Lung (tissue), 12 donors: ENCODE results near the gene GPR176. TPM values are rescaled to one million over a fixed set of nuclear protein-coding genes. Genes with fewer than 3 reads are reported as not detected.

Source experiments
- ATAC-seq: fragments of 200-7000 bp; cut with Tn5 transposase; one replicate; pipeline ENCODE4 v1.9.1; 2020; ENCODE audit warnings: moderate number of reproducible peaks; ENCODE audit not compliant: insufficient read depth, low FRiP score
- DNase-seq, 3 donors: peaks; one replicate each; pipeline ENCODE4 v3.0.0-alpha.2; 2013 to 2017
- H3K27ac ChIP-seq, 2 donors: one replicate each; pipeline ENCODE4 v1.5.1; 2013; ENCODE audit warnings: mild to moderate bottlenecking in 2 of 2, moderate library complexity in 2 of 2, control low read depth in 1 of 2, inconsistent platforms in 1 of 2, low read depth in 1 of 2, low read length in 1 of 2
- H3K27me3 ChIP-seq, 3 donors: one replicate each; pipeline ENCODE4 v1.5.1; 2013; ENCODE audit warnings: low read length in 2 of 3; ENCODE audit not compliant: control insufficient read depth in 3 of 3, insufficient read depth in 3 of 3
- H3K36me3 ChIP-seq, 4 donors: one replicate each; pipeline ENCODE4 v1.5.1; 2013; ENCODE audit warnings: low read length in 4 of 4, mild to moderate bottlenecking in 1 of 4, moderate library complexity in 1 of 4; ENCODE audit not compliant: control insufficient read depth in 4 of 4, insufficient read depth in 4 of 4
- H3K4me1 ChIP-seq, 5 donors: one replicate each; pipeline ENCODE4 v1.5.1; 2013; ENCODE audit warnings: low read length in 5 of 5, mild to moderate bottlenecking in 2 of 5, moderate library complexity in 1 of 5; ENCODE audit not compliant: control insufficient read depth in 5 of 5, insufficient read depth in 5 of 5
- H3K4me3 ChIP-seq: one replicate; pipeline ENCODE4 v1.5.1; 2013; ENCODE audit warnings: mild to moderate bottlenecking, control low read depth, moderate library complexity
- H3K9ac ChIP-seq, 2 donors: one replicate each; pipeline ENCODE4 v1.5.1; 2013; ENCODE audit warnings: low read length in 2 of 2, control low read depth in 1 of 2; ENCODE audit not compliant: insufficient read depth in 1 of 2
- H3K9me3 ChIP-seq, 4 donors: one replicate each; pipeline ENCODE4 v1.5.1; 2013; ENCODE audit warnings: low read length in 3 of 4, mild to moderate bottlenecking in 1 of 4, moderate library complexity in 1 of 4; ENCODE audit not compliant: control insufficient read depth in 4 of 4, insufficient read depth in 3 of 4
- CTCF ChIP-seq: IDR thresholded peaks from 2 replicates; pipeline ENCODE4 v1.5.1; 2012; ENCODE audit warnings: mild to moderate bottlenecking; ENCODE audit errors: control extremely low read depth, extremely low read depth
- WGBS, 2 donors: extraction: QIAGEN DNeasy Blood & Tissue Kit; methylation state at CpG; one replicate each; pipeline ENCODE4 v1.1.7; 2013; 5-methylcytosine and 5-hydroxymethylcytosine counted together
- polyA plus RNA-seq, 2 donors: library from polyadenylated mRNA; stranded (reverse); fragments of 200-250 nt; gene quantifications; one replicate each; pipeline ENCODE4 v1.2.1, GENCODE V29; 2013
- total RNA-seq, 2 donors: library from RNA; depleted of rRNA in 1 of 2; stranded (reverse); fragments of >200 nt in 1 of 2; gene quantifications; one replicate each; pipeline ENCODE4 v1.2.1, GENCODE V29; 2014 to 2021
- donor health status: control.
- donor health status: control.
- donor health status: Bipolar disorder and iron deficiency.
- donor health status: healthy.
- donor health status: DM: yes; HTN: yes; CAD: no.

Gene GPR176
- total and polyA plus RNA-seq, 4 donors, result 1.7 to 9.0 (median 6.6) TPM

- no peaks in the 10 kb centered on the region for H3K9me3 ChIP-seq
- no peak overlapping the region for H3K9ac ChIP-seq
- H3K27ac ChIP-seq, result no peak overlapping the region
- no peak overlapping the region for H3K4me3 ChIP-seq
- H3K4me1 ChIP-seq, result peaks cover 0 to 19% (median 7%) of the 10 kb centered on the region in 5 donors
- TF ChIP-seq CTCF, result no peak
- no peaks in the 10 kb centered on the region for H3K27me3 ChIP-seq
- WGBS, 2 donors, result 66 to 76% methylated on average over 10 of the region's 10 CpGs
- ATAC-seq (no peak), DNase-seq (no peak)
- H3K36me3 ChIP-seq, result no peaks in the 10 kb centered on the region
Measured at GRCh38 chr15:39785139-39785538, 134.9 kb downstream of the GPR176 start.

GRCh38 chr15:39784638-39785037 lies 135.4 kb downstream of the GPR176 start:
- Histone ChIP-seq H3K27ac (no peak overlapping the region), H3K4me1 (peaks cover 0 to 14% (median 7%) of the 10 kb centered on the region in 5 donors), H3K27me3 (no peaks in the 10 kb centered on the region), H3K9ac (no peak overlapping the region), H3K4me3 (no peak overlapping the region), H3K36me3 (no peaks in the 10 kb centered on the region), H3K9me3 (no peaks in the 10 kb centered on the region)
- ATAC-seq (no peak), DNase-seq (no peak)
- WGBS, 2 donors, result 80 to 94% methylated on average over 2 of the region's 2 CpGs
- TF ChIP-seq CTCF, result no peak

DNA sequence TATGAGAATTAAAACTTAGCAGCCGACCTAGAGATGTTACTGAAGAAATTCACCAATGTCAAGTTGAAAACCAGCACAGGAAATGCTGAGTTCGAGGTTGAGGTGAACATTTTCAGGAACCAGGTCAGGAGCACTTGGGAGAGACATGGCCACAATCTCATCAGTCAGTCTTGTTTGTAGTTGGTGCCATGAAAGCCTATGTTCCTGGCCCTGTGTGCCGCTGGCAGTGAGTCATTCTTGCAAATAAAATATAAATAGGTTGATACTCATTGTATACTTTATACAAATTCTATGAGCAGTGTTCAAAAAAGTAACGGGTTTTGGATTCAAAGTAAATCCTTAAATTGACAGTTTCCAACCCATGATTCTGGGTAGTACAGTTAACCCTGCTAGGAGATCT lies 135.9 kb downstream of the GPR176 start:
- WGBS, 2 donors, result 45 to 46% methylated on average over 4 of the region's 4 CpGs
- H3K4me3 ChIP-seq, result no peak overlapping the region

More for the DNA sequence above, 135.9 kb downstream of the GPR176 start:
- TF ChIP-seq CTCF, result no peak
- Histone ChIP-seq H3K4me1 (peaks cover 0 to 11% (median 7%) of the 10 kb centered on the region in 5 donors), H3K27ac (peak overlapping the region; percentile 28 to 33), H3K27me3 (no peaks in the 10 kb centered on the region), H3K9me3 (no peaks in the 10 kb centered on the region), H3K36me3 (no peaks in the 10 kb centered on the region), H3K9ac (no peak overlapping the region)
- ATAC-seq, result no peak
- no peak for DNase-seq
